ENCODE results near the gene DACT2.

GRCh38 chr6:168341280-168341900 is 21.8 kb upstream of the DACT2 start:
- no peak for TF ChIP-seq POLR2AphosphoS5 (IDR thresholded peaks at IDR 0.05; ENCODE audit: low read depth, low read length)
- TF ChIP-seq TAF1 (IDR thresholded peaks at IDR 0.05; ENCODE audit: low read depth, low read length): no peak
- TF ChIP-seq POLR2A (IDR thresholded peaks at IDR 0.05; ENCODE audit: low read depth, low read length): no peak
- TF ChIP-seq PAX5 (IDR thresholded peaks at IDR 0.05; ENCODE audit: insufficient read depth, low read length, severe bottlenecking): no peak

Data from GM12891 (cell line).